Esophagus squamous epithelium (tissue), 4 donors: Measurements from ENCODE around the gene STAG3.
"Not testable (repeated sequence)": the region's sequence is repeated elsewhere in the genome, so short reads cannot be mapped to it uniquely, and the experiment has no call there.

ENCODE experiments used
- CTCF ChIP-seq, 6 experiments: fragments of 450-650 bp in 4 of 6; fragments of 200-600 bp in 2 of 6; sonication (generic) in 2 of 6; IDR thresholded peaks; one replicate each; pipeline ENCODE4 v1.5.1; 2016 to 2019; ENCODE audit warnings: antibody characterized with exemption in 6 of 6, mild to moderate bottlenecking in 4 of 6, moderate library complexity in 4 of 6
- POLR2A ChIP-seq, 4 donors: fragments of 450-650 bp; IDR thresholded peaks; one replicate each; pipeline ENCODE4 v1.6.1; 2017; ENCODE audit warnings: antibody characterized with exemption in 4 of 4, mild to moderate bottlenecking in 4 of 4, moderate library complexity in 3 of 4

- not testable (repeated sequence) for TF ChIP-seq CTCF (IDR thresholded peaks at IDR 0.05)
- TF ChIP-seq POLR2A (IDR thresholded peaks at IDR 0.05), result peak in 1 of 4 donors; percentile 46
Measured at GRCh38 chr7:100219801-100220585, 42.3 kb downstream of the STAG3 start, which contains the start of gene PVRIG.
